Cardiac ventricle fibroblast (primary cell): ENCODE results near the gene CD70. TPM values are rescaled to one million over a fixed set of nuclear protein-coding genes. Genes with fewer than 3 reads are reported as not detected.

ENCODE experiments used
- total RNA-seq: library from RNA; depleted of rRNA; stranded (reverse); fragments of >200 nt; gene quantifications from 2 replicates; pipeline ENCODE4 v1.2.3, GENCODE V29; 2015

CD70 gene, protein sequence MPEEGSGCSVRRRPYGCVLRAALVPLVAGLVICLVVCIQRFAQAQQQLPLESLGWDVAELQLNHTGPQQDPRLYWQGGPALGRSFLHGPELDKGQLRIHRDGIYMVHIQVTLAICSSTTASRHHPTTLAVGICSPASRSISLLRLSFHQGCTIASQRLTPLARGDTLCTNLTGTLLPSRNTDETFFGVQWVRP
- total RNA-seq = not detected in 2 replicates

DNA sequence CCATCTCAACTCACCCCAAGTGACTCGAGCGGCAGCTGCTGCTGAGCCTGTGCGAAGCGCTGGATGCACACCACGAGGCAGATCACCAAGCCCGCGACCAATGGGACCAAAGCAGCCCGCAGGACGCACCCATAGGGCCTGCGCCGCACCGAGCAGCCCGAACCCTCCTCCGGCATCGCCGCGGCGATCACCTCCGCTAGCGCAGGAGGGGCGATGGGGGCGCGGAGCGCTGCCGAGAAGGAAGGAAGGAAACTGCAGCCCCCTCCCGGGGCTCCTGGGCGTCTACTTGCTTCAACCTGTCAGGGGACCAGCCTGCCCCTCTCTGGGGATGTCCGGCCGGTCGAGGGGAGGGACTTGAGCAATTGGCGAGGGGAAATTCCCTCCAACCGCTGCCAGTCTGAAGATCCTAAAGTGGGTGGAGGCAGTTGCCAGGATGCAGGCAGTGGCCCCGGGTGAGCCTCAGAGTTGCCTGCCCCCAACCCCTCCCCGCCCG is at the start of gene CD70:
Gene CD70, minus strand, starts transcription at position 324 of the 493 bp plus-strand sequence. Its CDS starts 148 bp downstream, at position 176.

Other genes with a start within 250 kb of the CD70 start
- 60.2 and 69.9 TPM in 2 replicates for gene CLPP, start 229.6 kb downstream of the CD70 start, total RNA-seq
- gene ALKBH7, start 218.4 kb downstream of the CD70 start, total RNA-seq = 54.0 and 61.2 TPM in 2 replicates
- gene PSPN, start 215.2 kb downstream of the CD70 start, total RNA-seq = 0.87 and 2.4 TPM in 2 replicates
- gene GTF2F1, start 198.0 kb downstream of the CD70 start, total RNA-seq = 50.8 and 57.8 TPM in 2 replicates
- 149 and 168 TPM in 2 replicates for gene KHSRP, start 166.3 kb downstream of the CD70 start, total RNA-seq
- not detected in 2 replicates for gene SLC25A41, start 157.4 kb downstream of the CD70 start, total RNA-seq
- gene SLC25A23, start 131.4 kb downstream of the CD70 start, total RNA-seq = 28.9 and 48.6 TPM in 2 replicates
- gene CRB3, start 126.9 kb downstream of the CD70 start, total RNA-seq = not detected in 2 replicates
- not detected in 2 replicates for gene DENND1C, start 109.4 kb downstream of the CD70 start, total RNA-seq
- gene TUBB4A, start 88.8 kb downstream of the CD70 start, total RNA-seq = not detected in 2 replicates
- 0.20 and 1.1 TPM in 2 replicates for gene TNFSF9, start 60.1 kb downstream of the CD70 start, total RNA-seq
- 0.12 TPM in 1 of 2 replicates, not detected in the other for gene TNFSF14, start 79.0 kb upstream of the CD70 start, total RNA-seq
- 1,308 and 1,917 TPM in 2 replicates for gene C3, start 129.5 kb upstream of the CD70 start, total RNA-seq
- 36.8 and 54.6 TPM in 2 replicates for gene GPR108, start 146.4 kb upstream of the CD70 start, total RNA-seq
- 53.2 and 53.5 TPM in 2 replicates for gene TRIP10, start 148.5 kb upstream of the CD70 start, total RNA-seq
- not detected in 2 replicates for gene SH2D3A, start 176.3 kb upstream of the CD70 start, total RNA-seq
- gene VAV1, start 181.6 kb upstream of the CD70 start, total RNA-seq = not detected in 2 replicates